DOHH2 (cell line): ENCODE measurements around the gene MYEOV.

Experiments
- H3F3A ChIP-seq: fragments of 200-600 bp; sonication (generic), shearing (Covaris generic); 2 replicates; pipeline ENCODE4 v1.6.0; 2016; ENCODE audit warnings: antibody characterized with exemption, mild to moderate bottlenecking; ENCODE audit not compliant: control insufficient read depth, insufficient read depth
- H3K27ac ChIP-seq: fragments of 200-600 bp; sonication (generic); 2 replicates; pipeline ENCODE4 v1.5.1; 2014; ENCODE audit warnings: low read depth, mild to moderate bottlenecking, low read length, moderate library complexity
- H3K27me3 ChIP-seq: fragments of 200-600 bp; sonication (generic); 2 replicates; pipeline ENCODE4 v1.6.1; 2014; ENCODE audit warnings: mild to moderate bottlenecking, low read length, mixed read lengths; ENCODE audit not compliant: control insufficient read depth
- H3K36me3 ChIP-seq: fragments of 200-600 bp; sonication (generic); 2 replicates; pipeline ENCODE4 v1.6.1; 2014; ENCODE audit warnings: mild to moderate bottlenecking, low read length, moderate library complexity, mixed read lengths; ENCODE audit not compliant: control insufficient read depth
- H3K4me1 ChIP-seq: fragments of 200-600 bp; sonication (generic); 2 replicates; pipeline ENCODE4 v1.6.1; 2014; ENCODE audit warnings: mild to moderate bottlenecking, low read length, mixed read lengths; ENCODE audit not compliant: control insufficient read depth
- H3K4me2 ChIP-seq: fragments of 200-600 bp; sonication (generic); 2 replicates; pipeline ENCODE4 v1.6.0; 2014; ENCODE audit warnings: mild to moderate bottlenecking, low read length, moderate library complexity
- H3K4me3 ChIP-seq: fragments of 200-600 bp; sonication (generic); 2 replicates; pipeline ENCODE4 v1.5.1; 2014; ENCODE audit warnings: mild to moderate bottlenecking, low read length, mixed read lengths
- H3K79me2 ChIP-seq: fragments of 200-600 bp; sonication (generic); 2 replicates; pipeline ENCODE4 v1.6.1; 2014; ENCODE audit warnings: mild to moderate bottlenecking, low read length, mixed read lengths; ENCODE audit not compliant: control insufficient read depth
- H3K9me2 ChIP-seq: fragments of 200-600 bp; sonication (generic); replicated peaks from 2 replicates; pipeline ENCODE4 v1.6.1; 2014; ENCODE audit warnings: mild to moderate bottlenecking, low read length, mixed read lengths; ENCODE audit not compliant: control insufficient read depth
- H3K9me3 ChIP-seq: fragments of 200-600 bp; sonication (generic); 2 replicates; pipeline ENCODE4 v1.6.1; 2014; ENCODE audit warnings: antibody characterized with exemption, low read length, mixed read lengths; ENCODE audit not compliant: control insufficient read depth, insufficient read depth
- H4K20me1 ChIP-seq: fragments of 200-600 bp; sonication (generic); 2 replicates; pipeline ENCODE4 v1.6.0; 2014; ENCODE audit warnings: low read depth, mild to moderate bottlenecking, antibody characterized with exemption, low read length, moderate library complexity; ENCODE audit not compliant: control insufficient read depth, insufficient read depth
- EZH2phosphoT487 ChIP-seq: fragments of 200-600 bp; sonication (generic); IDR thresholded peaks from 2 replicates; pipeline ENCODE4 v1.6.1; 2017; ENCODE audit warnings: borderline replicate concordance, mild to moderate bottlenecking, antibody characterized with exemption, low read length, moderate library complexity, mixed read lengths
- TF ChIP-seq, protein P1 (sequence below): fragments of 200-600 bp; sonication (generic); IDR thresholded peaks from one replicate; pipeline ENCODE4 v1.5.1; 2014; ENCODE audit warnings: antibody characterized with exemption, mild to moderate bottlenecking, low read depth, low read length; ENCODE audit not compliant: poor library complexity, severe bottlenecking

Gene MYEOV

DNA sequence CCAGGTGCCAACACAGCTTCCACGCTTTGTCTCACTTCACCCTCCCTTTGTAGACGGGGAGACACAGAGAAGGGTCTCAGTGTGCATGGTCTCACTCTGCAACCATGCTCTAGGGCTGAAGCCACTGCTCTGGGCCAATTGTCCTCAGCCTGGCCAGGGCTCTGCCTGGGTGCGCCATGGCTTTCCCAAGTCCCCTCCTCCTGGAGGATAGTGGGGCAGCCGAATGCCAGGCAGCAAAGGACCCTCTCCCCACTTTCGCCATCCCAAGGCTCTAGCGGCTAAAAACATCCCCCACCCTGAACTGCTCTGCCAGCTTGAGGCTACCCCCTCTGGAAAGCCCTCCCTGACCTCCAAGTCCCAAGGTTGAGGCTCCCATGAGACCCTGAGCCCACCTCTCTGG, 20.4 kb upstream of the MYEOV start:
- no peaks in the 10 kb centered on the region for H3K36me3 ChIP-seq
- H3K4me3 ChIP-seq = no peak overlapping the region
- no peaks in the 10 kb centered on the region for H3F3A ChIP-seq
- H3K4me1 ChIP-seq = no peaks in the 10 kb centered on the region
- no peak for TF ChIP-seq EZH2phosphoT487
- TF ChIP-seq, protein P1, sequence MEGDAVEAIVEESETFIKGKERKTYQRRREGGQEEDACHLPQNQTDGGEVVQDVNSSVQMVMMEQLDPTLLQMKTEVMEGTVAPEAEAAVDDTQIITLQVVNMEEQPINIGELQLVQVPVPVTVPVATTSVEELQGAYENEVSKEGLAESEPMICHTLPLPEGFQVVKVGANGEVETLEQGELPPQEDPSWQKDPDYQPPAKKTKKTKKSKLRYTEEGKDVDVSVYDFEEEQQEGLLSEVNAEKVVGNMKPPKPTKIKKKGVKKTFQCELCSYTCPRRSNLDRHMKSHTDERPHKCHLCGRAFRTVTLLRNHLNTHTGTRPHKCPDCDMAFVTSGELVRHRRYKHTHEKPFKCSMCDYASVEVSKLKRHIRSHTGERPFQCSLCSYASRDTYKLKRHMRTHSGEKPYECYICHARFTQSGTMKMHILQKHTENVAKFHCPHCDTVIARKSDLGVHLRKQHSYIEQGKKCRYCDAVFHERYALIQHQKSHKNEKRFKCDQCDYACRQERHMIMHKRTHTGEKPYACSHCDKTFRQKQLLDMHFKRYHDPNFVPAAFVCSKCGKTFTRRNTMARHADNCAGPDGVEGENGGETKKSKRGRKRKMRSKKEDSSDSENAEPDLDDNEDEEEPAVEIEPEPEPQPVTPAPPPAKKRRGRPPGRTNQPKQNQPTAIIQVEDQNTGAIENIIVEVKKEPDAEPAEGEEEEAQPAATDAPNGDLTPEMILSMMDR = no peak
- H3K79me2 ChIP-seq = no peaks in the 10 kb centered on the region
- H3K9me2 ChIP-seq = no peaks in the 10 kb centered on the region
- H3K27me3 ChIP-seq = no peaks in the 10 kb centered on the region; the same call in 1 of the 2 replicates
- H4K20me1 ChIP-seq = no peaks in the 10 kb centered on the region; the same call in 1 of the 2 replicates
- no peaks in the 10 kb centered on the region for H3K9me3 ChIP-seq
- no peak overlapping the region for H3K27ac ChIP-seq
- H3K4me2 ChIP-seq = no peak overlapping the region

DNA sequence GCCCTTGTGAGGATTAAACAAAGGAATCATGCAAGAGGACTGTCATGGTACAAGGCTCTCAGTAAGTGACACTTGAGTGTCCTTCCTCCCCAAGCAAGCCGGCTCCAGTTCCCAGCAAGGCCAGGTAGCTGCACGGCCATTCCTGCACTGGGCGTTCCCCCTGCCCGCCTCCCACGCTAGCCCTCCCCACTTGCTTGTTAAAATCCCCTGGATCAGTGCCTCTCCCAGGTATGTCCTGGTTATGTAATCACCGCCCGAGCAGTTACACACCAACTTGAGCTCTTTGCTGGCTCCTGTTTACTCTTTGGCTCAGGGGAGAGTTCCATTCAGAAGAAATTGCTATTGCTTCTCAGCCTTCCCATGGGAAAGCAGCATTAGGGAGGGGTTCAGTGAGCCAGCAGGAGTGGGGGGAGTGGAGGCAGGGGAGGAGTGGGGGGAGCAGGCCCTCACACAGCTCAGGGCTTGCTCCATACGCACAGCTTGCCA, 19.4 kb upstream of the MYEOV start:
- Histone ChIP-seq H3F3A (no peaks in the 10 kb centered on the region), H3K4me1 (no peaks in the 10 kb centered on the region), H3K27me3 (no peaks in the 10 kb centered on the region; the same call in 1 of the 2 replicates), H4K20me1 (no peaks in the 10 kb centered on the region; the same call in 1 of the 2 replicates), H3K9me3 (no peaks in the 10 kb centered on the region), H3K27ac (no peak overlapping the region), H3K79me2 (no peaks in the 10 kb centered on the region), H3K9me2 (no peaks in the 10 kb centered on the region), H3K4me3 (no peak overlapping the region), H3K36me3 (no peaks in the 10 kb centered on the region), H3K4me2 (no peak overlapping the region)
- TF ChIP-seq EZH2phosphoT487 = no peak
- TF ChIP-seq, protein P1 = no peak

DNA sequence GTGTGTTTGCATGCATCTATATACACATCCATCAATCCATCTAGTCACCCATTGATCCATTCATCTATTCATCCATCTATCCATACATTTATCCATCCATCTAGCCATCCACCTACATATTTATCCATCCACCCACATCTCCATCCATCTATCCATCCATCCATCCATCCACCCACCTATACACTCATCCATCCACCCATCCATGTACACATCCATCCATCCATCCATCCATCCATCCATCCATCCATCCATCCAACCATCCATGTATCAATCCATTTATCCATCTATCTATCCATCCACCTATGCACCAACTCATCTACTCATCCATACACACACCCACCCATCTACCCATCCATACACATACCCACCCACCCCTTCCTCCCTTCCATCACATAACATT, 18.8 kb upstream of the MYEOV start:
- Histone ChIP-seq H3K27me3 (no peaks in the 10 kb centered on the region; the same call in 1 of the 2 replicates), H3K27ac (no peak overlapping the region)

More for the DNA sequence above, 18.8 kb upstream of the MYEOV start:
- no peaks in the 10 kb centered on the region for H3K36me3 ChIP-seq
- no peak overlapping the region for H3K4me2 ChIP-seq
- H3K4me1 ChIP-seq = no peaks in the 10 kb centered on the region
- H4K20me1 ChIP-seq = no peaks in the 10 kb centered on the region; the same call in 1 of the 2 replicates
- no peaks in the 10 kb centered on the region for H3K9me3 ChIP-seq
- H3F3A ChIP-seq = no peaks in the 10 kb centered on the region
- no peak overlapping the region for H3K4me3 ChIP-seq
- no peaks in the 10 kb centered on the region for H3K9me2 ChIP-seq
- no peaks in the 10 kb centered on the region for H3K79me2 ChIP-seq
- no peak for TF ChIP-seq EZH2phosphoT487
- TF ChIP-seq, protein P1 = no peak
